D341Med (cell line): Measurements from ENCODE around the gene ACSF2.
"Not testable (repeated sequence)": the region's sequence is repeated elsewhere in the genome, so short reads cannot be mapped to it uniquely, and the experiment has no call there.

Experiments used
- DNase-seq: peaks from one replicate; pipeline ENCODE4 v3.0.0; 2012; ENCODE audit warnings: low spot score

Gene ACSF2, protein sequence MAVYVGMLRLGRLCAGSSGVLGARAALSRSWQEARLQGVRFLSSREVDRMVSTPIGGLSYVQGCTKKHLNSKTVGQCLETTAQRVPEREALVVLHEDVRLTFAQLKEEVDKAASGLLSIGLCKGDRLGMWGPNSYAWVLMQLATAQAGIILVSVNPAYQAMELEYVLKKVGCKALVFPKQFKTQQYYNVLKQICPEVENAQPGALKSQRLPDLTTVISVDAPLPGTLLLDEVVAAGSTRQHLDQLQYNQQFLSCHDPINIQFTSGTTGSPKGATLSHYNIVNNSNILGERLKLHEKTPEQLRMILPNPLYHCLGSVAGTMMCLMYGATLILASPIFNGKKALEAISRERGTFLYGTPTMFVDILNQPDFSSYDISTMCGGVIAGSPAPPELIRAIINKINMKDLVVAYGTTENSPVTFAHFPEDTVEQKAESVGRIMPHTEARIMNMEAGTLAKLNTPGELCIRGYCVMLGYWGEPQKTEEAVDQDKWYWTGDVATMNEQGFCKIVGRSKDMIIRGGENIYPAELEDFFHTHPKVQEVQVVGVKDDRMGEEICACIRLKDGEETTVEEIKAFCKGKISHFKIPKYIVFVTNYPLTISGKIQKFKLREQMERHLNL

GRCh38 chr17:50425682-50426471, at the start of gene ACSF2:
Gene ACSF2 (plus strand): TSS chr17:50426218. CDS start chr17:50426262, 44 bp downstream.
- DNase-seq: peak; percentile 77

DNA sequence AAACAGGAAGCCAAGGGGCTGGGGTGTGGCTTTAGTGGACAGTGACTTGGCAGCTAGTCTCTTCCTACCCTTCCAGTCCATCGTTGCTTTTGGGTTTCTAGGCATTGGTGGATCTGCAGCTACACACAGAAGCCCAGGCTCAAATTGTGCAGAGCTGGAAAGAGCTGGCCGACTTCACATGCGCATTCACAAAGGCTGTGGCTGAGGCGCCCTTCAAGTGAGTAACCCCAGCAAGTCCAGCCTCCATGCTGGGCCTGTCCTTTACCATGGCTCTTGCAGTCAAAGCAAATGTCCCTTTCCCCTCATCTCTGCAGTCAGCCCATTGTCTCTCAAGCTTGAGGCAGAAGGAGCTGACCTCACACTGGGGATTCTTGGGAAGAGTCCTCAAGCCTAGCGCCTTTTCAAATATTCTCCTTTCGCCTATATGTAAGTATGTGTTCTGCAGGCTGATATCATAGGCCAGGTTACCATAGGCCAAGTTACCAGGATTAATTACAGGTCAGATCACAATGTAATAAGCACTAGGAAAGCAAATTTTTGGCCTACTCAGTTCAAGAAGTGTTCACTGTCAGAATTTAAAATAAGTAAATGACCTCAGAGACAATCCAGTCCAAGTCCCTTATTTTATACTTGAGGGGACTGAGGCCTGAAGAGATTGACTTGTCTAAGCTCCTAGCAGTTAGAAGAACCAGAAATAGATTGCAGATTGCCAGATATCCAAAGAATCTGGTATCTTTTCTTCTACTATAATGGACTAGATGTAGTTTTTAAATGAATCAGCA, 46.5 kb upstream of the ACSF2 start:
- no peak for DNase-seq

DNA sequence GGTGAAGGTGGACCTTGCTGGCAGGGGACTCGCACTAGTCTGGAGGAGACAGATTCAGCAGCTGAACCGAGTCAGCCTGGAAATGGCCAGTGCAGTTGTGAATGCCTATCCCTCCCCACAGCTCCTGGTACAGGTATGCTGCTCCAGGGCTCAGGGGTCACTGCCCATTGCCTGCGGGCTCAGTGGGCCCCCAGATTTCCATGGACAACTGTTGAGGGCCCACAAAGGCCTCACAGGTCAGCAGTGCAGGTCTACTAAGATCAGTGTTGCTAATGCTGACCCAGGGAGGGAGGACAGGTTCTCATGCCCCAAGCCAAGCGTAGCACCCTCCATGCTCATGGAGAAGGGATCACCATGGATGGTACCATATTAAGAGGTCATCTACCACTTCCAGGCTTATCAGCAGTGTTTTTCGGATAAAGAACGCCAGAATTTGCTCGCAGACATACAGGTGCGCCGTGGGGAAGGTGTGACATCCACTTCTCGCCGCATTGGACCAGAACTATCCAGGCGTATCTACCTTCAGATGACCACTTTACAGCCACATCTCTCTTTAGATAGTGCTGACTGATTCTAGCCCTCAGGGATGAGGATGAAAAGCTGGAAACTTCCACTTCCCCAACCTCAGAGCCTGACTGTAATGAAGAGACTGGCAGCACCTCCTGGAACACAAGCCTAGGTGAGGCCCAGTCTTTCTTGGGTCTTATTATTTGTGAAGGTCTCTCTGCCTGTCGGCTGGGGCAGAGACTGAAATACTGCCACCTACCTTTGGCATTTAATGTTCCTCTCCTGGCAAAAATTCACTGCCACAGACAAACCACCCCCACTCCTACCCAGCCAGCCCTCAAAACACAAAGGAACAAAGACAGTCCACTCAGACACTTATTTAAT, 45.4 kb upstream of the ACSF2 start:
- peak; percentile 52 for DNase-seq

GRCh38 chr17:50381260-50381815, 44.7 kb upstream of the ACSF2 start:
- DNase-seq: no peak

GRCh38 chr17:50381920-50382319, 44.1 kb upstream of the ACSF2 start:
- DNase-seq: no peak

DNA sequence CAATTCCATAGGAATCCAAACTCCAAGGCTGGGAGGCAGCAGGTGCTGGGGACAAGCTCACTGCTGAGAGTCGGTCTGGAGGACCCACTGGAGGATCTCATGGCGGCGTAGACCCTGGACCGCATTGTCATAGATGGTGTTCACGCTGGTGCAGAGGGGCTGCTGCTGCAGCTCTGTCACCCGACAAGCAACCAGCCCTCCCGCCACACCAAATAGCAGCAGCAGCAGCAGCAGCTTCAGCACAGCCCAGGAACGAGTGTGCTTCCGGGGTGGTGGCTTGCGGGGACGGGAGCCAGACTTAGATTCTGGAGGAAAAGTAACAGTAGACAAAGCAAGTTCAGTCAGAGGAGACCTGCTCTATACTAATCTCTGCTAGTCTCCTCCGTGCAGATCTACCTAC, 43.1 kb upstream of the ACSF2 start:
- DNase-seq: no peak

DNA sequence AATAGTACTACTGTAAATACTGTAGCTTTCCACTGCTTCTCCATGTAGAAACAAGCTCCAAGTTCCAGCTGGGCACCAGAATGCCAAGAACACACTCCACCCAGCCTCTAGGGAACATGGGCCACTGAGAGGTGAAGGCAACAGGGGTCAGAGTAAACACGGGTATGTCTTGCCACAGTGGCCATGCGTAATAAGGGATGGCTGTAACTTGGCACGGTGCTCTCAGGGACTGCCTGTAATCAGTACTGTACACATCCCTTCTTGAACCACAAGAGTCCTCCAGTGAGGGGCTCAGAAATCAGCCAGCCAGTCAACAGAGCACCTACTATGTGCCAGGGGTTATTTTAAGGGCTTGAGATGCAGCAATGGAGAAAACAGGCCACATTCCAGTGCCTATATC, 39.5 kb upstream of the ACSF2 start:
- DNase-seq: no peak

DNA sequence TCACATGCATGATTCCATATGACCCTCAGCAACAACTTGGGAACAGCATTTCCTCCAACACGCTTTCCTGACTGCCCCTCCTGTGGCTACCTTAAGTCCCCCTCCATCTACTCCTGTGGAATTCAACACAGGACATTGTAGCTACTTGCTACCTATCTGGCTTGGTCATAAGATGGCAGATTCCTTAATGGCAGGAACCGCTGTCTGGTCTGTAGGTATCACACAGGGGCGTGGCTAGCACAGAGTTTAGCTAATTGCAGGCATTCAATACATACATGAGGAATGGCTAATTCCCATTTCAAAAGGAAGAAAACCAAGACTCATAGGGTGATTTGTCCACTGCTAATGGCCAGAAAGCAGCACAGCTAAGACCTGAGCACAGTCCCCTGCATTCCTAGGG, 37.3 kb upstream of the ACSF2 start:
- no peak for DNase-seq

DNA sequence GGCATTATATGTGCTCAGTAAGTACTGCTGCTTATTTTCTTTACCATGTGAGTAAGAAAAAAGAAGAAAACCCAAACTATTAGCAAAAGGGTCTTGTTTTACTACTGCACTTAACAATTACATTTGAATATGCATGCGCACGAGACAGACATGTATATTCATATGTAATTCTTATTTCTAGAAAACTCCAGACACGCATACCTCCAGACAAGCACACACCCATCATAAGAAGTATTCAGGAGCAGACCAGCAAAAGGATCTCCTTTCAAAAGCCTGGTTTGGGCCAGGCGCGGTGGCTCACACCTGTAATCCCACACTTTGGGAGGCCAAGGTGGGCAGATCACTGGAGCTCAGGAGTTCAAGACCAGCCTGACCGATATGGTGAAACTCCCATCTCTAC, 36.5 kb upstream of the ACSF2 start:
- DNase-seq: no peak

- DNase-seq: no peak
These were observed 33.4 kb upstream of the ACSF2 start for GRCh38 chr17:50392621-50393020.

GRCh38 chr17:50393700-50394099, 32.3 kb upstream of the ACSF2 start:
- no peak for DNase-seq

DNA sequence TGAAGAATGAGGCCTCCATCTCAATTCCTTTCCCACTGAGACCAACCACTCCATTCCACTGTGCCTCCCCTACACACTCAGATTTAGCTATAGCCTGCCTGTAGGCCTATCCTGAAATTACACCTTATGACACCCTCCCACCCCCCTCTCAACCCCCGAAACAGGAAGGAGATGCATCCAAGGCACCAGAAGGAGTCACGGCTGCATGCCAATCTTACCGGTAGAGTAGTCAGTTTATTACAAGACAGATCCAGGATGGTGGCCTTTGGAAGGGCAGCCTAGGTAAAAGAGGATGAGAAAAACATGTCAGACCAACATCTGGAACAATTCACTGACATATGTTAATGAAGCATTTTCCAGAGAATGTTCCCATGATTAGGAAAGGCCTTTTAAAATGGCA, 31.3 kb upstream of the ACSF2 start:
- DNase-seq: no peak

- peak; percentile 56 for DNase-seq
These were observed 29.5 kb upstream of the ACSF2 start for GRCh38 chr17:50396261-50397110.

DNA sequence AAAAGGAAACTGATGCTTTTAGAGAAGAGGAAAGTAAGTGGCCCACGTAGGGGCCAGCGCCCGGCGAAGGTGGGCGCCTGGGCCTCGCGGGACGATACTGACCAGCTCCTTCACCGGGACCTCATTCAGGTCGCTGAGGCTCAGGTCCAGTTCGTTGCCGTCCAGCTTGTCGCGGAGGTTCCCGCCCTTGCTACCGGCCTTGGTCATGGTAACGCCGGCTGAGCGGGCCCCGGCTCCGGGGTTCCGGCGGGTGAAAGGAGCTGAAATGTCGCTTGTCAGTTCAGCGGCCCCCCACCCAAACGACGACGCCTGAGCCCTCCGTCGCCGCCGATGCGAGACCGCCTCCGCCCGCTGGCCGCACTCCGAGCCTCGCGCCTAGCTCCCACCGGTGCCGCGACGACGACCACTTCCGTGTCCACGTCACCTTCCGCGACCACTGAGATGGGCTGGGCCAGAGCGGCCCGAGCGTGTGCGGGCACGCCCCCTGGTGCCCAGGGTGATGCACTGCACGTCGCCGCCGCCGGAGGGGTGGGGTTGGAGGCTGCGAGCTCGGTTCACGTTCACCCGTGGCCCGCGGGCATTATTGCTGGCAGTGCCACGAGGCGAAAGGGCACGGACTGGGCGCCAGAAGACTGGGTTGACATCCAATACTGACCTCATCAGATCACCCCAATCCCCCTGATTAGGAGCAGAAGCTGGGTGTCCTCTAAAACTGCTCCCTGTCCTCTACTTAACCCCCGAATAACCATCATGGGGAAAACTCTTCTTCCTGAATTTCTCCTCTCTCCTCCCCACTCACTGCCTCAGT, 28.7 kb upstream of the ACSF2 start, which contains the start of gene LRRC59:
Gene LRRC59, minus strand, starts transcription at position 413 of the 808 bp plus-strand sequence. Its CDS starts 206 bp downstream, at position 207.
- DNase-seq: peak; percentile 99

- peak; percentile 48 for DNase-seq
These were observed 28.1 kb upstream of the ACSF2 start for GRCh38 chr17:50397919-50398285.

- not testable (repeated sequence) for DNase-seq
These were observed 27.3 kb upstream of the ACSF2 start for GRCh38 chr17:50398672-50399071.

DNA sequence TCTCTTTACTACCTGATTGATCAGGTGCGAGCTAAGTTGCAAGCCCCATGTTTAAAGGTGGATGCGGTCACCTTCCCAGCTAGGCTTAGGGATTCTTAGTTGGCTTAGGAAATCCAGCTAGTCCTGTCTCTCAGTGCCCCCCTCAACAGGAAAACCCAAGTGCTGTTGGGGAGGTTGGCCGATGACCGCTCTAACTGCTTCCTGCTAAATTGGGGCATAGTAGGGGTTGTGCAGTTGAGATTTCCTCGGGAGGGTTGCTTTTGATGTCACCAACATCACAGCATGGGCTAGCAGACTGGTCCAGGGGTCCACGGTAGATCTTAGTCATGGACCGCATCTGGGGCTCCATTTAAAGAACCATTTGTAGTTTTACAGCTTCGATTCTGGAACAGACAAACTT, 26.4 kb upstream of the ACSF2 start:
- not testable (repeated sequence) for DNase-seq

DNA sequence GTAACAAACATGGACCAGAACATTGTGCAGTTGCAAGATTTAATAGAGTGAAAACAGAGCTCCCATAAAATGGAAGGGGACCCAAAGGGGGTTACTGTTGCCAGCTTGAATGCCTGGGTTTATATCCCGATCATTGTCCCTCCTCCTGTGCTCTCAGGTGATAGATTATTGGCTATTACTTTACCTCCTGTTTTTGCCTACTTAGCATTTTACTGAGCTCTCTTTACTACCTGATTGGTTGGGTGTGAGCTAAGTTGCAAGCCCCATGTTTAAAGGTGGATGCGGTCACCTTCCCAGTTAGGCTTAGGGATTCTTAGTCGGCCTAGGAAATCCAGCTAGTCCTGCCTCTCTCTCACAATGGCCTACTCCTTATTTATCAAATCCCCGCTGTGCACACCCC, 20.7 kb upstream of the ACSF2 start:
- not testable (repeated sequence) for DNase-seq

DNA sequence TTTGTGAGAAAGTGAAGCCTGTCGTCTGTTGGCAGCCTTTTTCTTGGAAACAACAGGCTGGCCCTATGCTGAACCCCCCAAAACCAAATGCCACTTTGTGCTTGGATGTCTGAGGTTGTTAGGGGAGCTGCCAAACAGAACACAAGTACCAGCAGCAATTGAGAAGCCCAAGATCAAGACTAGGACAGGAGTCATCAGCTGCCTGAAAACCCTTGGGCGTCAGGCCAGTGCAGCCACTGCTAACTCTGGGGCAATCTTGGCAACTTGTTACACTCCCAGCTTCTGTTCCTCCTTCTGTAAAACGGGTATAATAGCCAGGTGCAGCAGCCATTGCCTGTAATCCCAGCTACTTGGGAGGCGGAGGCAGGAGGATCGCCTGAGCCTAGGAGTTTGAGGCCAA, 19.4 kb upstream of the ACSF2 start:
- no peak for DNase-seq
